ENCODE data around the gene EPB41L1.
A peak's percentile ranks its signal among the peaks of the same experiment; 100 is the strongest.

EPB41L1 gene

DNA sequence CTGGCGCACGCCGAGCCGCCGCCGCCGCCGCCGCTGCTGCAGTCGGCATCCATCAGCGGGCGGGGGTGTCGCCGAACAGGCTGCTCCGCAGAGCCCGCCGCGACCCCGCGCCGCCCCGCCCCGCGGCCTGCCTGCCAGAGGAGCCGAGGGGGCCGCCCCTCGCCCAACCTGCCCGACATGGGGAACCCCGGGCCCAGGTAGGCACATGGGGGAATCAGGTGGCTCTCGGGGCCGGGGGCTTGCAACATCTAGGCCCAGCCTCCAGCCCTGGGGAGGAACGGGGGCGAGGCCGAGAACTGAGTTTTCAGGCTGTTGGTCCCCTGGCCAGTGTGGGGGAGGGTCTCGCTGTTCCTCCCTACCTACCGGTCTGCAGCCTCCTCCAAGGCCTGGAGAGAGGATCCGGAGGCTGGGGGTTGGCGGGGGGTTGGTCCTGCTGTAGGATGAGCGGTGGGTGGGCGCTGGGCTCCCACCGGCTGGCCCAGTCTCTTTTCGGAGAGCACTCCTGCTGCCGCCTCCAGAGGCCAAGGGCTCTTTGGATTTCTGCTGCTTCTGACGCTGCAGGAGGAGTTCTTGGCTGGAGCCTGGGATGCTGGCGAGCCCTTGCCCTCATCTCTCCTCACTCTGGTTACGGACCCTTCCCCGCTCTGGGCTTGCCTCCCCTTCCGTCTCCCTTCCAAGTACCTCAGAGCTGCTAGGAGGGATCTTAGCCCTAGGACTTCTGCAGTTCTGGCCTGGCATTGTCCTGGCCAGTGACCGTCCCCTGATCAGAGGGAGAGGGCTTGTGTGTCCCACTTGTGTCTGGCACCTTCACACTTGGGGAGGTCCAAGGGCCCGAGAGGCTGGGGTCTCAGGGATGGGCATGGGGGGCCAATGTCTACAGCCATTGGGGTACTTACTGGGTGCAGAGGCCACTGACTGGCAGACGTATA is at the start of gene EPB41L1:
Gene EPB41L1 (plus strand): TSS at position 41 of the 929 bp plus-strand sequence. CDS start 19,038 bp downstream, outside the sequence.
- in situ Hi-C loops (cut with MboI; ENCODE audit: low pct_unique_long_range_greater_than_20kb, low sequenced_read_pairs) = no loop called here
- DNase-seq = no peak

DNA sequence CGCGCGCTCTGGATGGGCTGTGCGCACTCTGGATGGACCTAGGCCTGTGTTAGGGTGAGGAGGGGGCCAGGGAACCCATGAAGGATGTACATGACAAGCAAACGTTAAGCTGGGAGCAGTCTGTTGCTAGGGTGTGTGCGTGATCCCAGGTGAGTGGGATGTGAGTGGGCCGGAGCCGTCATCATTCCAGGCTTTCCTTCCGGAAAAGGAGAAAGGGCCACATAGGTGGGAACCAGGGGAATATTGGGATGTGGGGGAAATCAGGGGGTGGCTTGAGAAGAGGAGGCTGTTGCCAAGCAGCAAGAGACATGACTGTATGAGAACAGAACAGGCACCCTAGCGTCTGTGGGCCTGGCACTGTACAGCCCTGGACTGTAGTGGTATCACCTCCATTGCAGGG is 49.7 kb upstream of the EPB41L1 start:
- in situ Hi-C loops (cut with MboI; ENCODE audit: low pct_unique_long_range_greater_than_20kb, low sequenced_read_pairs) = no loop called here
- DNase-seq = no peak

DNA sequence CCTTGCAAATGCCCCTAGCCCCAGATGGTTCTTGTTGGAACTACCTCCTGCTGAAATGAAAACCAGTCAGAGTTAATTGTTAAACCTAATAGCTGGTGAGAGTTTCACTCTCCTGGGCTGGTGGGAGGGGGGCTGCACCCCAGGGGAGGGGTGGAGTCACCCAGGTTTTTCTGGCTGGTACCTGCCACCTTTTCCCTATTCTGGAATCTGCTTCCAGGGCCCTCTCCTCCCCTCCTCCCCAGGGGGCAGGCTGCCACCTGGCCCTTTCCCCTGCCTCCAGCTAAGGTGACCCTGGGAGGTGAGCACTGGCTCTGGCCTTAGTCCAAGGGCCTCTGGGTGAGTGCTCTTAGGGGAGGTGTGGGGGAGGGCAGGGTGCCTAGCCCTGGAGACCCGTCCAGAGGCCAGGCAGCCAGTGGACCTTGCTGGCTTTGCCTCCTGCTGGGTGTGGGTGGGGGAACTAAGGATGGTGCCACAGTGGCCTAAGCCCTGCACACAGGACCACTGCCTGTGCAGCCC is 48.8 kb upstream of the EPB41L1 start:
- in situ Hi-C loops (cut with MboI; ENCODE audit: low pct_unique_long_range_greater_than_20kb, low sequenced_read_pairs) = no loop called here
- no peak for DNase-seq

GRCh38 chr20:36106606-36107005 is 47.9 kb upstream of the EPB41L1 start:
- in situ Hi-C loops (cut with MboI; ENCODE audit: low pct_unique_long_range_greater_than_20kb, low sequenced_read_pairs) = no loop called here
- DNase-seq = no peak

GRCh38 chr20:36107881-36108280 is 46.7 kb upstream of the EPB41L1 start:
- in situ Hi-C loops (cut with MboI; ENCODE audit: low pct_unique_long_range_greater_than_20kb, low sequenced_read_pairs) = no loop called here
- no peak for DNase-seq

GRCh38 chr20:36109251-36109947 is 45.1 kb upstream of the EPB41L1 start:
- in situ Hi-C loops (cut with MboI; ENCODE audit: low pct_unique_long_range_greater_than_20kb, low sequenced_read_pairs) = no loop called here
- no peak for DNase-seq

DNA sequence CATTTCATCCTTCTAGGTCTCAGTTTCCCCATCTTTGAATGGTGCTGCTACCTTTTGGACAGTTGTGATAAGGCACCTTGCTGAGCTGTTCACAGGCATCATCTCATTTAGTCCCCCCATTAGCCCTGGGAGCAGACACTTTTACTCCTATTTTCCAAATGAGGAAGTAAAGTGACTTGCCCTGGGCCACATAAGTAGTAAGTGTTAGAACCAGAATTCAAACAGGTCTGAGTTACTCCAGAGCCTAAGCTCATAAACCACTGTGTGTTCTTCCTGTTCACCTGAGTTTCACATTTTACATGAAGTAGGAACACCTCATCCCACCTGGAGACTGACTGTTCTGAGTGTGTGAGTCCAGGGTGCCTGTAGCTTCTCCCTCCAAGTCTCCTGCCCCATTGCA is 43.5 kb upstream of the EPB41L1 start:
- peak; percentile 52 for DNase-seq

DNA sequence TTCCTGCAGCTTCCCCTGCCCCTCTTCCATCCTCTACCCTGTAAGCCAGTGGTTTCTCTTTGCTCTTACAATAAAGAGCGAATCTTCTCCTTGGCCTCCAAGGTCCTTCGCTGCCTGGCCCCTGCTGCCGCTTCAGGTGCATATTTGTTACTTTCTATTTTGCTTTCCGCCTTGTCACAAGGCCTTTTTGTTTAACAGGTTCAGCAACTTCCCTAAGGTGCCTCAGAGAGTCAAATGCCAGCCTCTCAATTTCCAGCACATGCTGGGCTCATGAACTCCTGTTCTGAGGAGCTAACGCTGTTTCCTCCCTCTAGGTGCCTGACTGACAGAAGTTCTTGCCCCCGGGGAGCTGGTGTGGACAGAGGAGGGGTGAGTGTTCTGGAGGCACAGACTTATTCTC is 42.4 kb upstream of the EPB41L1 start:
- in situ Hi-C loops (cut with MboI; ENCODE audit: low pct_unique_long_range_greater_than_20kb, low sequenced_read_pairs) = no loop called here
- no peak for DNase-seq

More for the DNA sequence above, 43.5 kb upstream of the EPB41L1 start:
- in situ Hi-C loops (cut with MboI; ENCODE audit: low pct_unique_long_range_greater_than_20kb, low sequenced_read_pairs) = no loop called here

DNA sequence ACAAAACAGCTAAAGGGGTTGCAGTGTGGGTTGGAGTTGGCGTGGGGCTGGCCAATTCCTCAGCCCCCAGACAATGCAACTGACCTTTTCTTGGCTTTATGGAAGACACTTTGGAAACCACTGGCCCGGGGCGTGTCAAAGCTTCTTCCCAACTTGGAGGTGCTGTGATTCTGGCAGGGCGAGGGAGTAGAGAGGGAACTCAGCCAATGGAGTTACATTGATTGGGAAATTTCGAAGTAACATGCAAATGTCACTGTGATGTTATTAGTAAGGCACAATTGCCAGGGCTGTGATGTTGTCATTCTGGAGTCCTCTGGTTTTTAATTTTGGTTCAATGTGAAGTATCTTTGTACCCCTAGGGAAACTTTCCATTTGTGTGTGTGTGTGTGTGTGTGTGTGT is 41.5 kb upstream of the EPB41L1 start:
- in situ Hi-C loops (cut with MboI; ENCODE audit: low pct_unique_long_range_greater_than_20kb, low sequenced_read_pairs) = no loop called here
- no peak for DNase-seq

- DNase-seq = peak; percentile 76
- in situ Hi-C loops (cut with MboI; ENCODE audit: low pct_unique_long_range_greater_than_20kb, low sequenced_read_pairs) = no loop called here
Measured at GRCh38 chr20:36113566-36114250, 40.8 kb upstream of the EPB41L1 start.

GRCh38 chr20:36114707-36115106 is 39.8 kb upstream of the EPB41L1 start:
- in situ Hi-C loops (cut with MboI; ENCODE audit: low pct_unique_long_range_greater_than_20kb, low sequenced_read_pairs) = no loop called here
- no peak for DNase-seq

DNA sequence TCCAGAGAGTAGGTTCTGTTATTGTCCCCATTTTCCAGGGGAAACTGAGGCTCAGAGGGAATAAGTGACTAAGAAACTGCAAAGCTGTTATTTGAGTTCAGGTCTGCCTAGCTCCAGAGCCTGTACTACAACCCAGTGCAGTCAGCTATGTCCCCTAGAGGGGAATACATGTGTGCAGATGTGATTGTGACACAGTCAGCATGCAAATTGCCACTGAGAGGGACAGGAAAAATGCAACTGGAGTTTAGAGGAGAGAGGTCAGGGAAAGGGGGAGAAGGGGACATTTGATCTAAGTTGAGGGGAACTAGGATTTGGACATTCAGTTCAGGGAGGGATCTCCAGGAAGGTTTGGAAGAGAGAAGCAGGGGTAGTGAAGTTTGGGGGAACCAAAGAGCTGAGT is 38.6 kb upstream of the EPB41L1 start:
- in situ Hi-C loops (cut with MboI; ENCODE audit: low pct_unique_long_range_greater_than_20kb, low sequenced_read_pairs) = no loop called here
- DNase-seq = no peak

DNA sequence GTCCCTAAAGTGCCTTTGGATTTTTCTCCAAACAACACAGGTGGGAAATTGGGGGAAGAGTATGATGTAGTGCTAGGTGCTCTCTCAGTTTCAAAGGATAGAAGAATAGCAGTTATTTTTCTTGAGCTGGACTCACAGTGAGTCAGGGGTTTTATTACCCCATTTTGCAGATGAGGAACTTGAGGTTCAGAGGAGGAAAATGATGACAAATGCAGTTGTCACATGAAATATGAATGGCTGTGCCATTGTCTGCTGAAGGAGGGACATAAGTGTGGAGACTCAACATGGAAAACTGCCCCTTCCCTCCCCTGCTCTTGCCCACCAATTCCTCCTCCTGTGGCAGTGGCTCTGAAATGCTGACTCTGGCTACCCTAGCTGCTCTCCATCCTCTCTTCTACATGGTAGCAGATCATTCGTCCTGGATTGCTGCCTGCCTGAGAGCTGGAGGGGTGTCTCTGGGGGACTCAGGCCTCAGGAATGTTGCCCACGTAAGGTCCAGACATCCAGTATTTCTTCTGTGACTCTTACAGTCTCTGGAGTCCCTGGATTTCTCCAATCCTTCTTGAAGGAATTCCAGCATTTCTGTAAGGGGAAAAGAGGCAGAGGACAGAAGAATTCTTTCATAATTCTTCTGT is 37.6 kb upstream of the EPB41L1 start:
- in situ Hi-C loops (cut with MboI; ENCODE audit: low pct_unique_long_range_greater_than_20kb, low sequenced_read_pairs) = no loop called here
- no peak for DNase-seq

GRCh38 chr20:36117638-36118037 is 36.9 kb upstream of the EPB41L1 start:
- in situ Hi-C loops (cut with MboI; ENCODE audit: low pct_unique_long_range_greater_than_20kb, low sequenced_read_pairs) = no loop called here
- DNase-seq = peak; percentile 36

DNA sequence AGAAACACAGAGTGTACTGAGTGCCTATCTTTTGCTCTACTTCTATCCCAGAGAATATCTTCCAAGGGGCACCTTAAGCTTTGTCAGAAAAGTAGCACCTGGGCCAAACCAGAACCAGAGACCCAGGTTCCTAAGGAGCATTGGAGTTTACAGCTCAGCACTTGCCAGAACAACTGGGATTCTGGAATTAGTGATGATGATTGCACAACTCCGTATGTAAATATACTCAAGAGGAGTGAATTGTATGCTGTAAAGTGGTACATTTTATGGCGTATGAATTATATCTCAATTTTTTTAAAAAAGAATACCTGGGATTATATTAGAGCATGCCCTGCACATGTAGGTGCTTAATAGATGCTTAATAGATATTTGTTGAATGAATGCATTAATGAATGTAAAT is 36.2 kb upstream of the EPB41L1 start:
- in situ Hi-C loops (cut with MboI; ENCODE audit: low pct_unique_long_range_greater_than_20kb, low sequenced_read_pairs) = no loop called here
- DNase-seq = no peak

DNA sequence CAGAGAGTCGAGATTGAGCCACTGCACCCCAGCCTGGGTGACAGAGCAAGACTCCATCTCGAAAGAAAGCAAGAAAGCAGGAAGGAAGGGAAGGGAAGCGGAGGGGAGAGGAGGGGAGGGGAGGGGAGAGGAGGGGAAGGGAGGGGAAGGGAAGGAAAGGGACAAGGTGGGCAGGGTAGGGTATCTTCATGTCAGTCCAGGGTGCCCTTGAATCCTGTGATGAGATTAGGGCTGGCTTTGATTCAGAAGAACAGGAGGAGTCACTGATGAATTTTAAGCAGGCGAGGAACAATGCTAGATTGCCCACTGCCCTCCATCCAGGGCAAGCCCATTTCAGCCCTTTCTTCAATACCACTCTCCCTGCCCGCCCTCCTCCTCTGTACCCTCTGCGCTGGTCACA is 35.0 kb upstream of the EPB41L1 start:
- no peak for DNase-seq
- in situ Hi-C loops (cut with MboI; ENCODE audit: low pct_unique_long_range_greater_than_20kb, low sequenced_read_pairs) = no loop called here

GRCh38 chr20:36120241-36120640 is 34.3 kb upstream of the EPB41L1 start:
- in situ Hi-C loops (cut with MboI; ENCODE audit: low pct_unique_long_range_greater_than_20kb, low sequenced_read_pairs) = no loop called here
- DNase-seq = no peak

GRCh38 chr20:36120991-36121390 is 33.5 kb upstream of the EPB41L1 start:
- DNase-seq = no peak
- in situ Hi-C loops (cut with MboI; ENCODE audit: low pct_unique_long_range_greater_than_20kb, low sequenced_read_pairs) = no loop called here

Measured in KBM-7 (cell line).